MM.1S (cell line): ENCODE data around the gene PPIG.
A peak's percentile ranks its signal among the peaks of the same experiment; 100 is the strongest.
"Not testable (repeated sequence)": the region's sequence is repeated elsewhere in the genome, so short reads cannot be mapped to it uniquely, and the experiment has no call there.

Experiments used
- DNase-seq: peaks from one replicate; pipeline ENCODE4 v3.0.0-alpha.2; 2015
- H2AFZ ChIP-seq: fragments of 300-600 bp; sonication (generic); 2 replicates; pipeline ENCODE4 v1.6.0; 2016; ENCODE audit warnings: antibody characterized with exemption, low read length
- H3F3A ChIP-seq: fragments of 300-600 bp; sonication (generic); 2 replicates; pipeline ENCODE4 v1.6.1; 2016; ENCODE audit warnings: mild to moderate bottlenecking, antibody characterized with exemption, low read length, moderate library complexity, mixed read lengths; ENCODE audit not compliant: insufficient read depth
- H3K27ac ChIP-seq: fragments of 300-600 bp; sonication (generic); 2 replicates; pipeline ENCODE4 v1.5.1; 2016; ENCODE audit warnings: mild to moderate bottlenecking, low read length
- H3K27me3 ChIP-seq: fragments of 300-600 bp; sonication (generic); replicated peaks from 2 replicates; pipeline ENCODE4 v1.6.0; 2016; ENCODE audit warnings: low read length; ENCODE audit not compliant: insufficient read depth
- H3K36me3 ChIP-seq: fragments of 300-600 bp; sonication (generic); replicated peaks from 2 replicates; pipeline ENCODE4 v1.6.1; 2016; ENCODE audit warnings: mild to moderate bottlenecking, low read length, mixed read lengths; ENCODE audit not compliant: insufficient read depth
- H3K4me1 ChIP-seq: fragments of 300-600 bp; sonication (generic); 2 replicates; pipeline ENCODE4 v1.6.1; 2016; ENCODE audit warnings: low read length, mixed read lengths
- H3K4me2 ChIP-seq: fragments of 300-600 bp; sonication (generic); 2 replicates; pipeline ENCODE4 v1.6.0; 2016; ENCODE audit warnings: low read depth, low read length
- H3K4me3 ChIP-seq: fragments of 300-600 bp; sonication (generic); 2 replicates; pipeline ENCODE4 v1.5.1; 2016; ENCODE audit warnings: low read length, mixed read lengths
- H3K79me2 ChIP-seq: fragments of 300-600 bp; sonication (generic); 2 replicates; pipeline ENCODE4 v1.6.1; 2016; ENCODE audit warnings: mixed run types, low read length, mixed read lengths
- H3K9ac ChIP-seq: fragments of 300-600 bp; sonication (generic); 2 replicates; pipeline ENCODE4 v1.6.1; 2016; ENCODE audit warnings: low read length, mixed read lengths
- H3K9me2 ChIP-seq: fragments of 300-600 bp; sonication (generic); replicated peaks from 2 replicates; pipeline ENCODE4 v1.6.1; 2016; ENCODE audit warnings: mild to moderate bottlenecking, low read length, mixed read lengths; ENCODE audit not compliant: insufficient read depth
- H3K9me3 ChIP-seq: fragments of 300-600 bp; sonication (generic); replicated peaks from 2 replicates; pipeline ENCODE4 v1.6.1; 2016; ENCODE audit warnings: mild to moderate bottlenecking, low read length, mixed read lengths; ENCODE audit not compliant: insufficient read depth
- H4K20me1 ChIP-seq: fragments of 300-600 bp; sonication (generic); 2 replicates; pipeline ENCODE4 v1.6.1; 2016; ENCODE audit warnings: mild to moderate bottlenecking, low read length, moderate library complexity, mixed read lengths; ENCODE audit not compliant: insufficient read depth
- CTCF ChIP-seq: fragments of 300-600 bp; sonication (generic); IDR thresholded peaks from 2 replicates; pipeline ENCODE4 v1.5.1; 2016; ENCODE audit warnings: antibody characterized with exemption, low read length, mixed read lengths
- EZH2 ChIP-seq: fragments of 300-600 bp; sonication (generic); optimal IDR thresholded peaks from 2 replicates; pipeline ENCODE3; 2017; ENCODE audit warnings: low read depth, mild to moderate bottlenecking, antibody characterized with exemption, low read length, mixed read lengths
- EZH2phosphoT487 ChIP-seq: fragments of 300-600 bp; sonication (generic); IDR thresholded peaks from 2 replicates; pipeline ENCODE4 v1.6.1; 2018; ENCODE audit warnings: antibody characterized with exemption, low read length

Gene PPIG

GRCh38 chr2:169573974-169574299 is 10.2 kb upstream of the PPIG start:
- Histone ChIP-seq H4K20me1 (no peaks in the 10 kb centered on the region), H2AFZ (no peak overlapping the region), H3K9me3 (no peaks in the 10 kb centered on the region), H3K36me3 (no peaks in the 10 kb centered on the region), H3K4me1 (peaks cover 10% of the 10 kb centered on the region), H3K4me2 (peak overlapping the region; percentile 84; the same call in 1 of the 2 replicates), H3F3A (peaks cover 13% of the 10 kb centered on the region), H3K27ac (no peak overlapping the region), H3K27me3 (no peaks in the 10 kb centered on the region), H3K9ac (no peak overlapping the region), H3K4me3 (peak overlapping the region; percentile 76), H3K9me2 (no peaks in the 10 kb centered on the region), H3K79me2 (peaks cover 45% of the 10 kb centered on the region)
- TF ChIP-seq EZH2phosphoT487 = no peak
- no peak for TF ChIP-seq CTCF
- no peak for TF ChIP-seq EZH2
- DNase-seq = no peak

- H3K4me3 ChIP-seq, H3K9ac ChIP-seq, H3K9me2 ChIP-seq, H3K9me3 ChIP-seq, H4K20me1 ChIP-seq, H3K27me3 ChIP-seq, H2AFZ ChIP-seq, DNase-seq, H3K36me3 ChIP-seq, H3K27ac ChIP-seq, H3K4me2 ChIP-seq, H3K4me1 ChIP-seq: not testable (repeated sequence)
- Histone ChIP-seq H3F3A (peaks cover 13% of the 10 kb centered on the region), H3K79me2 (peaks cover 39% of the 10 kb centered on the region)
Measured at GRCh38 chr2:169574539-169574938, 9.6 kb upstream of the PPIG start.

GRCh38 chr2:169575264-169575663 is 8.9 kb upstream of the PPIG start:
- Histone ChIP-seq H3K79me2 (peaks cover 33% of the 10 kb centered on the region), H3F3A (peaks cover 13% of the 10 kb centered on the region)
- not testable (repeated sequence) for H4K20me1 ChIP-seq, H3K4me2 ChIP-seq, H3K9me3 ChIP-seq, H3K27me3 ChIP-seq, H2AFZ ChIP-seq, H3K36me3 ChIP-seq, DNase-seq, H3K4me3 ChIP-seq, H3K9me2 ChIP-seq, H3K27ac ChIP-seq, H3K4me1 ChIP-seq, H3K9ac ChIP-seq

- Histone ChIP-seq H3K4me3 (no peak overlapping the region), H3K4me1 (0 out of 2 replicates have a peak, but pooled peaks cover 2% of the 10 kb centered on the region), H3K36me3 (no peaks in the 10 kb centered on the region), H3K9me2 (no peaks in the 10 kb centered on the region), H3F3A (no peaks in the 10 kb centered on the region), H3K9ac (no peak overlapping the region), H3K79me2 (no peaks in the 10 kb centered on the region), H3K27me3 (no peaks in the 10 kb centered on the region), H3K9me3 (no peaks in the 10 kb centered on the region), H4K20me1 (no peaks in the 10 kb centered on the region), H3K4me2 (no peak overlapping the region), H3K27ac (no peak overlapping the region), H2AFZ (no peak overlapping the region)
- no peak for DNase-seq
- TF ChIP-seq EZH2phosphoT487 = no peak
- no peak for TF ChIP-seq EZH2
- TF ChIP-seq CTCF = no peak
Measured at GRCh38 chr2:169579044-169579443, 5.1 kb upstream of the PPIG start.

- not testable (repeated sequence) for H3K9ac ChIP-seq, H3K36me3 ChIP-seq, H3F3A ChIP-seq, H3K4me2 ChIP-seq, H3K27ac ChIP-seq, H3K27me3 ChIP-seq, DNase-seq, H3K4me3 ChIP-seq, H3K9me3 ChIP-seq, H4K20me1 ChIP-seq, H3K9me2 ChIP-seq, H2AFZ ChIP-seq
- Histone ChIP-seq H3K4me1 (peaks cover 10% of the 10 kb centered on the region; the same call in 1 of the 2 replicates), H3K79me2 (peaks cover 34% of the 10 kb centered on the region)
Measured at GRCh38 chr2:169582552-169583266, 1.4 kb upstream of the PPIG start.
